Thyroid gland (tissue), 4 donors: ENCODE data around the gene ACCSL. TPM values are rescaled to one million over a fixed set of nuclear protein-coding genes. Genes with fewer than 3 reads are reported as not detected.

ENCODE experiments used
- DNase-seq, 2 donors: peaks; one replicate each; pipeline ENCODE4 v3.0.0-alpha.2; 2019
- H3K27ac ChIP-seq, 3 donors: fragments of 200-600 bp; sonication (generic); 1 replicate in 2 of 3; 2 replicates in 1 of 3; pipeline ENCODE4 v1.5.1; 2016 to 2019; ENCODE audit warnings: mild to moderate bottlenecking in 1 of 3, moderate library complexity in 1 of 3
- H3K27me3 ChIP-seq: fragments of 200-600 bp; sonication (generic); one replicate; pipeline ENCODE4 v1.5.1; 2019
- H3K36me3 ChIP-seq, 2 donors: fragments of 200-600 bp; sonication (generic); one replicate each; pipeline ENCODE4 v1.5.1; 2016 to 2019
- H3K4me1 ChIP-seq, 2 donors: fragments of 200-600 bp; sonication (generic); one replicate each; pipeline ENCODE4 v1.5.1; 2017 to 2019
- H3K4me3 ChIP-seq, 3 donors: fragments of 200-600 bp; sonication (generic); replicated peaks in 1 of 3; 1 replicate in 2 of 3; 2 replicates in 1 of 3; pipeline ENCODE4 v1.5.1; 2016; ENCODE audit warnings: mild to moderate bottlenecking in 1 of 3
- H3K9me3 ChIP-seq: fragments of 200-600 bp; sonication (generic); one replicate; pipeline ENCODE4 v1.5.1; 2017
- CTCF ChIP-seq, 6 experiments: fragments of 200-600 bp in 3 of 6; fragments of 450-650 bp in 3 of 6; sonication (generic) in 3 of 6; IDR thresholded peaks; one replicate each; pipeline ENCODE4 v1.5.1; 2016 to 2019; ENCODE audit warnings: antibody characterized with exemption in 6 of 6, mild to moderate bottlenecking in 2 of 6, inconsistent platforms in 1 of 6, moderate library complexity in 1 of 6
- POLR2A ChIP-seq, 2 donors: fragments of 450-650 bp; IDR thresholded peaks; one replicate each; pipeline ENCODE4 v1.6.1; 2017; ENCODE audit warnings: antibody characterized with exemption in 2 of 2, mild to moderate bottlenecking in 2 of 2, moderate library complexity in 1 of 2
- WGBS, 2 donors: methylation state at CpG; one replicate each; pipeline ENCODE4 v1.1.5; 2017; 5-methylcytosine and 5-hydroxymethylcytosine counted together
- intact Hi-C: fragments of 100-400 bp; cut with DNase I; formaldehyde crosslinking; loops from one replicate; pipeline ENCODE4 v1.15.1; 2023
- total RNA-seq, 4 donors: library from RNA; depleted of rRNA; stranded (reverse); fragments of >200 nt; gene quantifications; one replicate each; pipeline ENCODE4 v1.2.3, GENCODE V29; 2016

ACCSL gene
- total RNA-seq, 4 donors from 2014 or later: not detected

- H3K4me3 ChIP-seq: no peak overlapping the region
- no peaks in the 10 kb centered on the region for H3K9me3 ChIP-seq
- intact Hi-C loops: no loop called here
- H3K36me3 ChIP-seq: no peaks in the 10 kb centered on the region
- 76 to 78% methylated on average over 8 of the region's 8 CpGs for WGBS, 2 donors
- H3K27me3 ChIP-seq: no peaks in the 10 kb centered on the region
- no peak for DNase-seq
- no peak for TF ChIP-seq CTCF (IDR thresholded peaks at IDR 0.05)
- no peak for TF ChIP-seq POLR2A (IDR thresholded peaks at IDR 0.05)
- H3K4me1 ChIP-seq: peaks cover 0 to 19% of the 10 kb centered on the region in 2 donors
- H3K27ac ChIP-seq: peak overlapping the region in 1 of 3 donors; percentile 59
Observed at GRCh38 chr11:44014968-44015623, 32.7 kb upstream of the ACCSL start.

GRCh38 chr11:44015624-44016007 is 32.2 kb upstream of the ACCSL start:
- intact Hi-C loops: no loop called here
- Histone ChIP-seq H3K36me3 (no peaks in the 10 kb centered on the region), H3K4me1 (peaks cover 0 to 19% of the 10 kb centered on the region in 2 donors), H3K27ac (peak overlapping the region in 1 of 3 donors; percentile 59), H3K4me3 (no peak overlapping the region), H3K27me3 (no peaks in the 10 kb centered on the region), H3K9me3 (no peaks in the 10 kb centered on the region)
- 89% methylated on average over 3 of the region's 3 CpGs for WGBS, 2 donors
- no peak for TF ChIP-seq CTCF (IDR thresholded peaks at IDR 0.05)
- TF ChIP-seq POLR2A (IDR thresholded peaks at IDR 0.05): no peak
- DNase-seq: no peak

GRCh38 chr11:44016131-44016530 is 31.6 kb upstream of the ACCSL start:
- peak overlapping the region in 2 of 3 donors; percentile 44 to 59 for H3K27ac ChIP-seq

GRCh38 chr11:44016546-44017442 is 31.0 kb upstream of the ACCSL start:
- no peaks in the 10 kb centered on the region for H3K27me3 ChIP-seq
- peaks cover 0 to 19% of the 10 kb centered on the region in 2 donors for H3K4me1 ChIP-seq
- no peak for TF ChIP-seq POLR2A (IDR thresholded peaks at IDR 0.05)
- no peak for TF ChIP-seq CTCF (IDR thresholded peaks at IDR 0.05)
- H3K4me3 ChIP-seq: no peak overlapping the region
- intact Hi-C loops: no loop called here
- peak overlapping the region in 2 of 3 donors; percentile 44 to 59 for H3K27ac ChIP-seq
- no peaks in the 10 kb centered on the region for H3K9me3 ChIP-seq
- no peak for DNase-seq
- H3K36me3 ChIP-seq: no peaks in the 10 kb centered on the region
- WGBS, 2 donors: 85 to 89% methylated on average over 2 of the region's 2 CpGs

More at GRCh38 chr11:44016131-44016530, 31.6 kb upstream of the ACCSL start:
- Histone ChIP-seq H3K36me3 (no peaks in the 10 kb centered on the region), H3K9me3 (no peaks in the 10 kb centered on the region), H3K4me3 (no peak overlapping the region), H3K27me3 (no peaks in the 10 kb centered on the region), H3K4me1 (peaks cover 0 to 19% of the 10 kb centered on the region in 2 donors)
- intact Hi-C loops: no loop called here
- WGBS, 2 donors: 45 to 49% methylated on average over 5 of the region's 5 CpGs
- TF ChIP-seq POLR2A (IDR thresholded peaks at IDR 0.05) (no peak), CTCF (IDR thresholded peaks at IDR 0.05) (no peak)
- DNase-seq: peak in 1 of 2 donors; percentile 15
